Dermis blood vessel endothelial cell (primary cell): ENCODE measurements around the gene RAPGEF4. TPM values are rescaled to one million over a fixed set of nuclear protein-coding genes. Genes with fewer than 3 reads are reported as not detected.

Experiments
- total RNA-seq: library from RNA; depleted of rRNA; stranded (reverse); fragments of >200 nt; gene quantifications from 2 replicates; pipeline ENCODE4 v1.2.3, GENCODE V29; 2014

RAPGEF4 gene
- total RNA-seq, 1 donor from 2014 or later = 30.5 TPM

Other genes with a start within 250 kb of the RAPGEF4 start
- gene PDK1, start 179.8 kb upstream of the RAPGEF4 start, total RNA-seq = 5.3 and 10.6 TPM in 2 replicates